Measurements from ENCODE around the gene THEMIS2.

THEMIS2 gene

GRCh38 chr1:27931759-27932158, 59.4 kb downstream of the THEMIS2 start:
- no peak overlapping the region for H3K27ac ChIP-seq (ENCODE audit: low read depth, low read length)
- peaks cover 20% of the 10 kb centered on the region for H3K4me1 ChIP-seq (ENCODE audit: control insufficient read depth, insufficient read depth, low read length)
- H3K9me3 ChIP-seq (ENCODE audit: control insufficient read depth, insufficient read depth, low read depth, low read length) = no peaks in the 10 kb centered on the region
- no peak overlapping the region for H3K9ac ChIP-seq (ENCODE audit: low read length)
- peaks cover 10% of the 10 kb centered on the region; the same call in 1 of the 2 replicates for H3K27me3 ChIP-seq (ENCODE audit: control insufficient read depth, insufficient read depth, low read length)
- H3K36me3 ChIP-seq (ENCODE audit: control insufficient read depth, insufficient read depth, low read length) = no peaks in the 10 kb centered on the region
- no peak overlapping the region for H3K4me3 ChIP-seq (ENCODE audit: low read depth, low read length)

- Histone ChIP-seq H3K4me1 (ENCODE audit: control insufficient read depth, insufficient read depth, low read length) (peaks cover 36% of the 10 kb centered on the region), H3K36me3 (ENCODE audit: control insufficient read depth, insufficient read depth, low read length) (no peaks in the 10 kb centered on the region; the same call in 1 of the 2 replicates), H3K27me3 (ENCODE audit: control insufficient read depth, insufficient read depth, low read length) (peaks cover 10% of the 10 kb centered on the region; the same call in 1 of the 2 replicates), H3K4me3 (ENCODE audit: low read depth, low read length) (peak within 1 kb of the TSS; percentile 75), H3K27ac (ENCODE audit: low read depth, low read length) (no peak within 1 kb of the TSS), H3K9ac (ENCODE audit: low read length) (peak within 1 kb of the TSS; percentile 63), H3K9me3 (ENCODE audit: control insufficient read depth, insufficient read depth, low read depth, low read length) (no peaks in the 10 kb centered on the region)
Observed at GRCh38 chr1:27934818-27935549, 62.6 kb downstream of the THEMIS2 start, which contains the start of gene SMPDL3B. TSS of gene SMPDL3B (plus strand) at chr1:27935000. CDS start at chr1:27935184, 184 bp downstream.

- Histone ChIP-seq H3K9me3 (ENCODE audit: control insufficient read depth, insufficient read depth, low read depth, low read length) (no peaks in the 10 kb centered on the region), H3K36me3 (ENCODE audit: control insufficient read depth, insufficient read depth, low read length) (no peaks in the 10 kb centered on the region; the same call in 1 of the 2 replicates), H3K27ac (ENCODE audit: low read depth, low read length) (no peak overlapping the region), H3K4me1 (ENCODE audit: control insufficient read depth, insufficient read depth, low read length) (peaks cover 38% of the 10 kb centered on the region), H3K9ac (ENCODE audit: low read length) (peak overlapping the region; percentile 63), H3K27me3 (ENCODE audit: control insufficient read depth, insufficient read depth, low read length) (peaks cover 10% of the 10 kb centered on the region; the same call in 1 of the 2 replicates), H3K4me3 (ENCODE audit: low read depth, low read length) (peak overlapping the region; percentile 75)
Observed at GRCh38 chr1:27935721-27936120, 63.4 kb downstream of the THEMIS2 start.
